ENCODE results near the gene CDK12.

CDK12 gene

GRCh38 chr17:39581759-39582085 is 120.4 kb downstream of the CDK12 start:
- no peak for DNase-seq (ENCODE audit: low spot score)

DNA sequence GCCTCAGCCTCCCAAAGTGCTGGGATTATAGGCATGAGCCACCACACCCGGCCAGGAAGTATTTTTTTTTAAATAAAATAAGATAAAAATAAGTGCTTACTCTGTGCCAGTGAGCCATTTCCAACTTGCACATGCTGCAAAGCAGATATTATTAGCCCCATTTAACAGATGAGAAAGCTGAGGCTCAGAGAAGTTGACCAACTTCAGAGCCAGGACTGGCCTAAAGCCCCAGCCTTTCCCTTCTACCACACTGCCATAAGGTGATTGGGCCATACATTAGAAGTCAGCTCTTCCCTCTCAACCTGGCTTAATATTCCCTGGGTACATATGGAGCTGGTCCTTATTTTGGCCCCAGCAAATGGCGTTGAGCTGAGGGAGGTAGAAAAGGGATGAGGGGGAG is 121.4 kb downstream of the CDK12 start:
- DNase-seq (ENCODE audit: low spot score): no peak
